Measurements from ENCODE around the gene GALNT2.

- TF ChIP-seq POLR2AphosphoS5 (IDR thresholded peaks at IDR 0.05; ENCODE audit: low read depth) (no peak), EZH2 (IDR thresholded peaks at IDR 0.05; ENCODE audit: low read depth, unreplicated experiment) (no peak), EZH2phosphoT487 (IDR thresholded peaks at IDR 0.05; ENCODE audit: unreplicated experiment) (no peak), NANOG (IDR thresholded peaks at IDR 0.05; ENCODE audit: borderline replicate concordance) (no peak), JUNB (IDR thresholded peaks at IDR 0.05; ENCODE audit: unreplicated experiment) (no peak), ZNF331 (CRISPR knock-in tag; IDR thresholded peaks at IDR 0.05; ENCODE audit: low read depth) (no peak), CREB1 (CRISPR knock-in tag; IDR thresholded peaks at IDR 0.05; ENCODE audit: low read depth) (no peak), ETS1 (IDR thresholded peaks at IDR 0.05) (no peak), STAT1 (IDR thresholded peaks at IDR 0.05; ENCODE audit: unreplicated experiment) (no peak), ZNF114 (CRISPR knock-in tag; IDR thresholded peaks at IDR 0.05) (no peak)
- TF ChIP-seq, protein P1, sequence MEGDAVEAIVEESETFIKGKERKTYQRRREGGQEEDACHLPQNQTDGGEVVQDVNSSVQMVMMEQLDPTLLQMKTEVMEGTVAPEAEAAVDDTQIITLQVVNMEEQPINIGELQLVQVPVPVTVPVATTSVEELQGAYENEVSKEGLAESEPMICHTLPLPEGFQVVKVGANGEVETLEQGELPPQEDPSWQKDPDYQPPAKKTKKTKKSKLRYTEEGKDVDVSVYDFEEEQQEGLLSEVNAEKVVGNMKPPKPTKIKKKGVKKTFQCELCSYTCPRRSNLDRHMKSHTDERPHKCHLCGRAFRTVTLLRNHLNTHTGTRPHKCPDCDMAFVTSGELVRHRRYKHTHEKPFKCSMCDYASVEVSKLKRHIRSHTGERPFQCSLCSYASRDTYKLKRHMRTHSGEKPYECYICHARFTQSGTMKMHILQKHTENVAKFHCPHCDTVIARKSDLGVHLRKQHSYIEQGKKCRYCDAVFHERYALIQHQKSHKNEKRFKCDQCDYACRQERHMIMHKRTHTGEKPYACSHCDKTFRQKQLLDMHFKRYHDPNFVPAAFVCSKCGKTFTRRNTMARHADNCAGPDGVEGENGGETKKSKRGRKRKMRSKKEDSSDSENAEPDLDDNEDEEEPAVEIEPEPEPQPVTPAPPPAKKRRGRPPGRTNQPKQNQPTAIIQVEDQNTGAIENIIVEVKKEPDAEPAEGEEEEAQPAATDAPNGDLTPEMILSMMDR (conservative IDR thresholded peaks at IDR 0.05; ENCODE audit: low read depth in 2 of 2), result no peak
- TF ChIP-seq, protein P2, sequence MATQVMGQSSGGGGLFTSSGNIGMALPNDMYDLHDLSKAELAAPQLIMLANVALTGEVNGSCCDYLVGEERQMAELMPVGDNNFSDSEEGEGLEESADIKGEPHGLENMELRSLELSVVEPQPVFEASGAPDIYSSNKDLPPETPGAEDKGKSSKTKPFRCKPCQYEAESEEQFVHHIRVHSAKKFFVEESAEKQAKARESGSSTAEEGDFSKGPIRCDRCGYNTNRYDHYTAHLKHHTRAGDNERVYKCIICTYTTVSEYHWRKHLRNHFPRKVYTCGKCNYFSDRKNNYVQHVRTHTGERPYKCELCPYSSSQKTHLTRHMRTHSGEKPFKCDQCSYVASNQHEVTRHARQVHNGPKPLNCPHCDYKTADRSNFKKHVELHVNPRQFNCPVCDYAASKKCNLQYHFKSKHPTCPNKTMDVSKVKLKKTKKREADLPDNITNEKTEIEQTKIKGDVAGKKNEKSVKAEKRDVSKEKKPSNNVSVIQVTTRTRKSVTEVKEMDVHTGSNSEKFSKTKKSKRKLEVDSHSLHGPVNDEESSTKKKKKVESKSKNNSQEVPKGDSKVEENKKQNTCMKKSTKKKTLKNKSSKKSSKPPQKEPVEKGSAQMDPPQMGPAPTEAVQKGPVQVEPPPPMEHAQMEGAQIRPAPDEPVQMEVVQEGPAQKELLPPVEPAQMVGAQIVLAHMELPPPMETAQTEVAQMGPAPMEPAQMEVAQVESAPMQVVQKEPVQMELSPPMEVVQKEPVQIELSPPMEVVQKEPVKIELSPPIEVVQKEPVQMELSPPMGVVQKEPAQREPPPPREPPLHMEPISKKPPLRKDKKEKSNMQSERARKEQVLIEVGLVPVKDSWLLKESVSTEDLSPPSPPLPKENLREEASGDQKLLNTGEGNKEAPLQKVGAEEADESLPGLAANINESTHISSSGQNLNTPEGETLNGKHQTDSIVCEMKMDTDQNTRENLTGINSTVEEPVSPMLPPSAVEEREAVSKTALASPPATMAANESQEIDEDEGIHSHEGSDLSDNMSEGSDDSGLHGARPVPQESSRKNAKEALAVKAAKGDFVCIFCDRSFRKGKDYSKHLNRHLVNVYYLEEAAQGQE (IDR thresholded peaks at IDR 0.05; ENCODE audit: unreplicated experiment), result no peak
Measured at GRCh38 chr1:230037261-230037660, 29.8 kb upstream of the GALNT2 start.

Measured in GM23338 (cell line).